SU-DHL-6 (cell line): Measurements from ENCODE around the gene BRIP1.

ENCODE experiments used
- H2AFZ ChIP-seq: fragments of 200-600 bp; sonication (generic); 2 replicates; pipeline ENCODE4 v1.6.1; 2014; ENCODE audit warnings: low read depth, mild to moderate bottlenecking, moderate library complexity, mixed read lengths, antibody characterized with exemption, low read length; ENCODE audit not compliant: severe bottlenecking
- H3F3A ChIP-seq: fragments of 200-600 bp; shearing (Covaris generic); 2 replicates; pipeline ENCODE4 v1.6.0; 2016; ENCODE audit warnings: antibody characterized with exemption, mild to moderate bottlenecking; ENCODE audit not compliant: insufficient read depth
- H3K27ac ChIP-seq: fragments of 200-600 bp; sonication (generic); 2 replicates; pipeline ENCODE4 v1.5.1; 2016; ENCODE audit warnings: low read depth, mild to moderate bottlenecking, low read length, moderate library complexity, mixed read lengths
- H3K27me3 ChIP-seq: fragments of 200-600 bp; sonication (generic), shearing (Covaris generic); 2 replicates; pipeline ENCODE4 v1.6.0; 2014; ENCODE audit warnings: mild to moderate bottlenecking, low read length
- H3K36me3 ChIP-seq: fragments of 200-600 bp; sonication (generic); 2 replicates; pipeline ENCODE4 v1.6.1; 2014; ENCODE audit warnings: mild to moderate bottlenecking, low read length, mixed read lengths
- H3K4me2 ChIP-seq: fragments of 300-600, 200-600 bp; shearing (Covaris generic), sonication (generic); 2 replicates; pipeline ENCODE4 v1.6.0; 2014; ENCODE audit warnings: low read length, low read depth, mild to moderate bottlenecking; ENCODE audit not compliant: poor library complexity, severe bottlenecking
- H3K4me3 ChIP-seq: fragments of 200-600 bp; sonication (generic); 2 replicates; pipeline ENCODE4 v1.5.1; 2014; ENCODE audit warnings: antibody characterized with exemption, low read length, mild to moderate bottlenecking, mixed read lengths; ENCODE audit not compliant: insufficient read depth, poor library complexity, severe bottlenecking
- H3K79me2 ChIP-seq: fragments of 200-600 bp; sonication (generic); 2 replicates; pipeline ENCODE4 v1.6.1; 2014; ENCODE audit warnings: mild to moderate bottlenecking, low read length, moderate library complexity; ENCODE audit not compliant: insufficient read depth
- H3K9ac ChIP-seq: fragments of 200-600 bp; sonication (generic); 2 replicates; pipeline ENCODE4 v1.7.0; 2014; ENCODE audit warnings: mild to moderate bottlenecking, low read length
- H3K9me2 ChIP-seq: fragments of 200-600 bp; sonication (generic); replicated peaks from 2 replicates; pipeline ENCODE4 v1.6.1; 2014; ENCODE audit warnings: low read length; ENCODE audit not compliant: insufficient read depth
- H3K9me3 ChIP-seq: fragments of 200-600 bp; sonication (generic); 2 replicates; pipeline ENCODE4 v1.6.1; 2014; ENCODE audit warnings: low read length, mixed read lengths; ENCODE audit not compliant: insufficient read depth
- H4K20me1 ChIP-seq: fragments of 200-600 bp; sonication (generic); 2 replicates; pipeline ENCODE4 v1.6.1; 2014; ENCODE audit warnings: low read depth, mild to moderate bottlenecking, antibody characterized with exemption, low read length, moderate library complexity, mixed read lengths
- EZH2phosphoT487 ChIP-seq: fragments of 200-600 bp; sonication (generic), shearing (Covaris generic); conservative IDR thresholded peaks from 2 replicates; pipeline ENCODE4 v1.6.1; 2018; ENCODE audit warnings: mild to moderate bottlenecking, antibody characterized with exemption, low read length, moderate library complexity, mixed read lengths
- TF ChIP-seq, protein P1 (sequence below): fragments of 200-600 bp; sonication (generic); IDR thresholded peaks from one replicate; pipeline ENCODE4 v1.5.1; 2017; ENCODE audit warnings: antibody characterized with exemption, mild to moderate bottlenecking, low read length, moderate library complexity; ENCODE audit not compliant: insufficient read depth, poor library complexity, severe bottlenecking

Gene BRIP1

DNA sequence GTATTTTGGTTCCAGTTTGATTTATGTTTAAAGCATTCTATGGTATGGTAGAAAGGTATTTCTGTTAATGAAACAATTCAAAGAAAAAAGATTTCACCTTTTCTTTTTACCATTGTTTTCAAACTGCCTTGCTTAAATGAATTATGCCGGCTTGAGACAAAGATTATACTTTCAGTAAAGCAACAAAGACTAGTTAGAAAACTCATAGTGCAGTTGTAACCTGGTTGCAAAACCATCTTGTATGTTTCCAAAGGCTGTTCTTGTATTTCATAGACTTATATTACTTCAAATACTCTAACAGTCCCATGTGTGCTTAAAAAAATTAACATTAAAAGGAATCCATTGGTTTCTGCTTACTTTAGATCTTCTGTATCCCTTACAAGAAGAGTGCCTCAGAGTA, 153.8 kb downstream of the BRIP1 start:
- Histone ChIP-seq H3K4me2 (no peak overlapping the region), H3K36me3 (peaks cover 39% of the 10 kb centered on the region), H3K9me2 (no peaks in the 10 kb centered on the region), H2AFZ (no peak overlapping the region), H4K20me1 (no peaks in the 10 kb centered on the region), H3F3A (no peaks in the 10 kb centered on the region), H3K4me3 (no peak overlapping the region), H3K79me2 (no peaks in the 10 kb centered on the region), H3K9me3 (no peaks in the 10 kb centered on the region; the same call in 1 of the 2 replicates), H3K9ac (no peak overlapping the region), H3K27ac (no peak overlapping the region), H3K27me3 (no peaks in the 10 kb centered on the region)
- no peak for TF ChIP-seq EZH2phosphoT487
- TF ChIP-seq, protein P1, sequence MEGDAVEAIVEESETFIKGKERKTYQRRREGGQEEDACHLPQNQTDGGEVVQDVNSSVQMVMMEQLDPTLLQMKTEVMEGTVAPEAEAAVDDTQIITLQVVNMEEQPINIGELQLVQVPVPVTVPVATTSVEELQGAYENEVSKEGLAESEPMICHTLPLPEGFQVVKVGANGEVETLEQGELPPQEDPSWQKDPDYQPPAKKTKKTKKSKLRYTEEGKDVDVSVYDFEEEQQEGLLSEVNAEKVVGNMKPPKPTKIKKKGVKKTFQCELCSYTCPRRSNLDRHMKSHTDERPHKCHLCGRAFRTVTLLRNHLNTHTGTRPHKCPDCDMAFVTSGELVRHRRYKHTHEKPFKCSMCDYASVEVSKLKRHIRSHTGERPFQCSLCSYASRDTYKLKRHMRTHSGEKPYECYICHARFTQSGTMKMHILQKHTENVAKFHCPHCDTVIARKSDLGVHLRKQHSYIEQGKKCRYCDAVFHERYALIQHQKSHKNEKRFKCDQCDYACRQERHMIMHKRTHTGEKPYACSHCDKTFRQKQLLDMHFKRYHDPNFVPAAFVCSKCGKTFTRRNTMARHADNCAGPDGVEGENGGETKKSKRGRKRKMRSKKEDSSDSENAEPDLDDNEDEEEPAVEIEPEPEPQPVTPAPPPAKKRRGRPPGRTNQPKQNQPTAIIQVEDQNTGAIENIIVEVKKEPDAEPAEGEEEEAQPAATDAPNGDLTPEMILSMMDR, result no peak

DNA sequence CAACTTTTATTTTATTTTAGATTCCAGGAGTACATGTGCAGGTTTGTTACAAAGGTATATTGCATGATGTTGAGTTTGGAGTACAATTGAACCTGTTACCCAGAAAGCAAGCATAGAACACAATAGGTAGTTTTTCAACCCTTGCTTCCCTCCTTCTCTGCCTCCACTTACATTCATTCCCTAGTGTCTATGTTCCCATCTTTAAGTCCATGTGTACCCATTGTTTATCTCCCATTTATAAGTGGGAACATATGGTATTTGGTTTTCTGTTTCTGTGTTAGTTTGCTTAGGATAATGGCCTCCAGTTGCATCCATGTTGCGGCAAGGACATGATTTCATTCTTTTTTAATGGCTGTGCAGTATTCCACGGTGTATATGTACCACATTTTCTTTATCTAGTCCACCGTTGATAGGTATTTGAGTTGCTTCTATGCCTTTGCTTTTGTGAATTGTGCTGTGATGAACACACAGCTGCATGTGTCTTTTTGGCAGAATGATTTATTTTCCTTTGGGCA, 158.3 kb downstream of the BRIP1 start:
- no peak overlapping the region for H3K27ac ChIP-seq
- H3F3A ChIP-seq, result no peaks in the 10 kb centered on the region
- H3K36me3 ChIP-seq, result peaks cover 39% of the 10 kb centered on the region
- H3K4me3 ChIP-seq, result no peak overlapping the region
- H2AFZ ChIP-seq, result no peak overlapping the region
- H3K9me2 ChIP-seq, result no peaks in the 10 kb centered on the region
- peaks cover 12% of the 10 kb centered on the region; the same call in 1 of the 2 replicates for H3K9me3 ChIP-seq
- no peaks in the 10 kb centered on the region for H3K79me2 ChIP-seq
- H3K27me3 ChIP-seq, result no peaks in the 10 kb centered on the region
- H3K4me2 ChIP-seq, result no peak overlapping the region
- no peaks in the 10 kb centered on the region for H4K20me1 ChIP-seq
- H3K9ac ChIP-seq, result no peak overlapping the region
- TF ChIP-seq, protein P1, result no peak
- no peak for TF ChIP-seq EZH2phosphoT487

DNA sequence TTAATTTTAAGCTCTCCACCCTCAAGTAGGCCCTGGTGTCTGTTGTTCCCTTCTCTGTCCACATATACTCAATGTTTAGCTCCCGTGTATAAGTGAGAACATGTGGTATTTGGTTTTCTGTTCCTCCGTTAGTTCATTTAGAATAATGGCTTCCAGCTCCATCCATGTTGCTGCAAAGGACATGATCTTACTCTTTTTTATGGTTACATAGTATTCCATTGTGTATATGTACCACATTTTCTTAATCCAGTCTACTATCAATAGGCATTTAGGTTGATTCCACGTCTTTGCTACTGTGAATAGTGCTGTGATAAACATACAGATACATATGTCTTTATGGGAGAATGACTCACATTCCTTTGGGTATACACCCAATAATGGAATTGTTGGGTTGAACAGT, 160.9 kb downstream of the BRIP1 start:
- no peaks in the 10 kb centered on the region for H3K9me2 ChIP-seq
- peaks cover 18% of the 10 kb centered on the region; the same call in 1 of the 2 replicates for H3K9me3 ChIP-seq
- TF ChIP-seq, protein P1, result no peak
- TF ChIP-seq EZH2phosphoT487, result no peak
- no peak overlapping the region for H3K4me2 ChIP-seq
- no peaks in the 10 kb centered on the region for H4K20me1 ChIP-seq
- no peaks in the 10 kb centered on the region for H3K27me3 ChIP-seq
- no peak overlapping the region for H3K4me3 ChIP-seq
- no peaks in the 10 kb centered on the region for H3K79me2 ChIP-seq
- H3K9ac ChIP-seq, result no peak overlapping the region
- H3K36me3 ChIP-seq, result peaks cover 26% of the 10 kb centered on the region
- no peak overlapping the region for H3K27ac ChIP-seq
- no peaks in the 10 kb centered on the region for H3F3A ChIP-seq
- no peak overlapping the region for H2AFZ ChIP-seq
